Measurements from ENCODE around the gene RPLP2. TPM values are rescaled to one million over a fixed set of nuclear protein-coding genes. Genes with fewer than 3 reads are reported as not detected.

RPLP2 gene
- total RNA-seq, 1 donor from 2014 or later = 418 TPM

DNA sequence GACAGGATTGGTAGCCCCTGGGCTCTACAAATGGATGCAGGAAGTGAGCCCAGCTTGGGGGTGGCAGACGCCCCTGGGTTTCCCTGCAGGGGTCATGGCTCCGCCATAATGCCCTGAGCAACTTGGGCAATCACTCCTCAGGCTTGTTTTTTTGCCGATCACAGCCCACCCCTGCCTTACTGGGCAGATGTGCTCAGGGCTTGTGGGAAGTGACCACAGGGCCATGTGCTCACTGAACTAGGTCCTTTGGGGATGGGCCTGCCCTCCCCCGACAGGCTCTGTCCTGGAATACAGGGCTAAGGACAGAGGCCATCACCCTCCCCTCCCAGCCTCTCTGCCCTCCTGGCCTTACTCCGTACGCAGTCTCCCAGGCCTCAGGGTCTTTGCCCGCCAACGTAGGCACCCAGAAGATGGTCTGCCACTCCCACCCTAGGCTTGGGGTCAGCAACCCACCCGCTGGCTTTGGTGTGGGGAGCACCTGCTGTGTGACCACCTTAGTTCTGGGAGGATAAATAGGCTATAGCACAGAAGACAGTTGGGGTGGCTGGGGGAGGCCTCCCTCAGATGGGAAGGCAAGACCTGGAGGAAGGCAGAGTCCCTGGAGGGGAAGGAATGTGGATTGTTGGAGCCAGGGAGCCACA is 3.8 kb downstream of the RPLP2 start:
- H4K20me1 ChIP-seq (ENCODE audit: low read depth) = peaks cover 24% of the 10 kb centered on the region
- H3K27ac Mint-ChIP-seq = no peak overlapping the region
- DNase-seq (ENCODE audit: low spot score) = no peak
- H3K4me3 ChIP-seq = no peak overlapping the region
- peaks cover 3% of the 10 kb centered on the region for H3K36me3 ChIP-seq
- no peak overlapping the region for H3K9ac ChIP-seq
- H3K4me2 ChIP-seq = no peak overlapping the region
- H3K9me3 ChIP-seq (ENCODE audit: low read depth) = no peaks in the 10 kb centered on the region
- peaks cover 31% of the 10 kb centered on the region for H3K79me2 ChIP-seq (ENCODE audit: low read depth)
- peaks cover 11% of the 10 kb centered on the region for H3K4me1 ChIP-seq
- no peak overlapping the region for H2AFZ ChIP-seq (replicated peaks)
- TF ChIP-seq EZH2phosphoT487 (IDR thresholded peaks at IDR 0.05) (no peak), EZH2 (IDR thresholded peaks at IDR 0.05) (no peak), CTCF (IDR thresholded peaks at IDR 0.05) (no peak)
- peaks cover 13% of the 10 kb centered on the region for H3K36me3 Mint-ChIP-seq
- H3K27ac ChIP-seq = no peak overlapping the region
- H3F3A ChIP-seq (ENCODE audit: low read depth) = peaks cover 58% of the 10 kb centered on the region
- peaks cover 17% of the 10 kb centered on the region for H3K4me1 Mint-ChIP-seq
- H3K9me3 Mint-ChIP-seq = no peaks in the 10 kb centered on the region
- H3K27me3 ChIP-seq = no peaks in the 10 kb centered on the region
- H3K4me3 Mint-ChIP-seq = no peak overlapping the region
- peaks cover 8% of the 10 kb centered on the region for H3K27me3 Mint-ChIP-seq (ENCODE audit: insufficient read depth, low read depth)

- TF ChIP-seq EZH2phosphoT487 (IDR thresholded peaks at IDR 0.05) (no peak), CTCF (IDR thresholded peaks at IDR 0.05) (no peak), EZH2 (IDR thresholded peaks at IDR 0.05) (no peak)
- H3K36me3 Mint-ChIP-seq = peaks cover 13% of the 10 kb centered on the region
- no peak overlapping the region for H3K4me3 Mint-ChIP-seq
- Histone ChIP-seq H3K79me2 (ENCODE audit: low read depth) (peaks cover 22% of the 10 kb centered on the region), H3K27ac (no peak overlapping the region), H3K9me3 (ENCODE audit: low read depth) (no peaks in the 10 kb centered on the region), H3K4me2 (no peak overlapping the region), H3K4me1 (peaks cover 6% of the 10 kb centered on the region), H4K20me1 (ENCODE audit: low read depth) (peaks cover 26% of the 10 kb centered on the region), H3K4me3 (no peak overlapping the region), H3K27me3 (no peaks in the 10 kb centered on the region), H2AFZ (replicated peaks) (no peak overlapping the region), H3K36me3 (peaks cover 3% of the 10 kb centered on the region), H3K9ac (no peak overlapping the region), H3F3A (ENCODE audit: low read depth) (peaks cover 55% of the 10 kb centered on the region)
- no peak overlapping the region for H3K27ac Mint-ChIP-seq
- peaks cover 8% of the 10 kb centered on the region for H3K27me3 Mint-ChIP-seq (ENCODE audit: insufficient read depth, low read depth)
- no peaks in the 10 kb centered on the region for H3K9me3 Mint-ChIP-seq
- DNase-seq (ENCODE audit: low spot score) = no peak
- peaks cover 9% of the 10 kb centered on the region for H3K4me1 Mint-ChIP-seq
These were observed 6.1 kb downstream of the RPLP2 start for GRCh38 chr11:815675-816432.

DNA sequence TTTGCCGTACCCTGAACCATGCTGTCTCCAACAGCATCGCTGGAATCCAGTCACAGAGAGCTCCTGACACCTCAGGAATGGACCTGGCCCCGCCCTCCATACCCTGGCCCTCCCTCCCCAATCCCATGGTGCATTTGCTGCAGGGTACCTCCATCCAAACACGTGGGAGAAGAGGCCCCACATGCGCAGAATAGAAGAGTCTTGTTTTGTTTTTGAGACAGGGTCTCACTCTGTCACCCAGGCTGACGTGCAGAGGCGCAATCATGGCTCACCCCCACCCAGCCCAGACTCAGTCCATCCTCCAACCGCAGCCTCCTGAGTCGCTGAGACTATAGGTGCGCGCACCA is 6.6 kb downstream of the RPLP2 start:
- peaks cover 50% of the 10 kb centered on the region for H3F3A ChIP-seq (ENCODE audit: low read depth)
- no peak for TF ChIP-seq EZH2phosphoT487 (IDR thresholded peaks at IDR 0.05)
- TF ChIP-seq CTCF (IDR thresholded peaks at IDR 0.05) = no peak
- no peak for TF ChIP-seq EZH2 (IDR thresholded peaks at IDR 0.05)
- no peak overlapping the region for H3K27ac ChIP-seq
- peaks cover 8% of the 10 kb centered on the region for H3K4me1 Mint-ChIP-seq
- no peaks in the 10 kb centered on the region for H3K9me3 Mint-ChIP-seq
- H3K27me3 Mint-ChIP-seq (ENCODE audit: insufficient read depth, low read depth) = peaks cover 8% of the 10 kb centered on the region
- no peaks in the 10 kb centered on the region for H3K27me3 ChIP-seq
- peaks cover under 1% of the 10 kb centered on the region for H3K36me3 ChIP-seq
- no peak overlapping the region for H3K9ac ChIP-seq
- no peak overlapping the region for H3K27ac Mint-ChIP-seq
- no peaks in the 10 kb centered on the region for H3K9me3 ChIP-seq (ENCODE audit: low read depth)
- H3K79me2 ChIP-seq (ENCODE audit: low read depth) = peaks cover 17% of the 10 kb centered on the region
- no peak overlapping the region for H3K4me2 ChIP-seq
- peaks cover 10% of the 10 kb centered on the region for H3K36me3 Mint-ChIP-seq
- H2AFZ ChIP-seq (replicated peaks) = no peak overlapping the region
- no peak overlapping the region for H3K4me3 ChIP-seq
- H4K20me1 ChIP-seq (ENCODE audit: low read depth) = peaks cover 26% of the 10 kb centered on the region
- H3K4me3 Mint-ChIP-seq = no peak overlapping the region
- H3K4me1 ChIP-seq = peaks cover under 1% of the 10 kb centered on the region
- no peak for DNase-seq (ENCODE audit: low spot score)

All from neural progenitor cell (in vitro differentiated cells).